Smooth muscle cell (in vitro differentiated cells): ENCODE results near the gene ANGPTL7. TPM values are rescaled to one million over a fixed set of nuclear protein-coding genes. Genes with fewer than 3 reads are reported as not detected.

Experiments
- DNase-seq: peaks from one replicate; lab custom pipeline; 2025; ENCODE audit not compliant: unreplicated experiment; lab: John Stamatoyannopoulos, UW
- H2AFZ ChIP-seq: fragments of 200-600 bp; sonication (generic); 2 replicates; pipeline ENCODE4 v1.6.0; 2016; ENCODE audit warnings: antibody characterized with exemption, low read depth, mild to moderate bottlenecking
- H3F3A ChIP-seq: fragments of 200-600 bp; sonication (generic); 2 replicates; pipeline ENCODE4 v1.6.0; 2017; ENCODE audit warnings: antibody characterized with exemption, low read depth
- H3K27ac ChIP-seq: fragments of 200-600 bp; sonication (generic); 2 replicates; pipeline ENCODE4 v1.5.1; 2016; ENCODE audit warnings: low read depth, mild to moderate bottlenecking
- H3K27me3 ChIP-seq: fragments of 200-600 bp; sonication (generic); 2 replicates; pipeline ENCODE4 v1.6.1; 2016; ENCODE audit warnings: low read depth, mild to moderate bottlenecking
- H3K36me3 ChIP-seq: fragments of 200-600 bp; sonication (generic); 2 replicates; pipeline ENCODE4 v1.5.1; 2016; ENCODE audit warnings: low read depth
- H3K4me1 ChIP-seq: fragments of 200-600 bp; sonication (generic); 2 replicates; pipeline ENCODE4 v1.5.1; 2016; ENCODE audit warnings: low read depth
- H3K4me2 ChIP-seq: fragments of 200-600 bp; sonication (generic); 2 replicates; pipeline ENCODE4 v1.6.0; 2016; ENCODE audit warnings: mild to moderate bottlenecking
- H3K4me3 ChIP-seq: fragments of 200-600 bp; sonication (generic); 2 replicates; pipeline ENCODE4 v1.5.1; 2016; ENCODE audit warnings: mild to moderate bottlenecking
- H3K79me2 ChIP-seq: fragments of 200-600 bp; sonication (generic); 2 replicates; pipeline ENCODE4 v1.6.0; 2016; ENCODE audit warnings: low read depth, mild to moderate bottlenecking
- H3K9ac ChIP-seq: fragments of 200-600 bp; sonication (generic); 2 replicates; pipeline ENCODE4 v1.6.0; 2016; ENCODE audit warnings: low read depth
- H3K9me3 ChIP-seq: fragments of 200-600 bp; sonication (generic); replicated peaks from 2 replicates; pipeline ENCODE4 v1.5.1; 2016; ENCODE audit warnings: low read depth
- H4K20me1 ChIP-seq: fragments of 200-600 bp; sonication (generic); 2 replicates; pipeline ENCODE4 v1.6.0; 2016; ENCODE audit warnings: low read depth
- CTCF ChIP-seq: fragments of 200-600 bp; sonication (generic); IDR thresholded peaks from 2 replicates; pipeline ENCODE4 v1.5.1; 2017; ENCODE audit warnings: borderline replicate concordance, mild to moderate bottlenecking, antibody characterized with exemption; ENCODE audit not compliant: insufficient read depth, poor library complexity, severe bottlenecking
- WGBS: methylation state at CpG from one replicate; pipeline ENCODE4 v1.1.7; 2016; ENCODE audit warnings: low lambda C conversion rate; 5-methylcytosine and 5-hydroxymethylcytosine counted together
- polyA plus RNA-seq: library from polyadenylated mRNA; unstranded; fragments of >200 nt; fragmentation: Nextera tagmentation; extraction: Ambion mirVana; gene quantifications from 2 replicates; pipeline ENCODE4 v1.2.1, GENCODE V29; 2016
- total RNA-seq: library from RNA; depleted of rRNA; stranded (reverse); fragments of >200 nt; gene quantifications from 2 replicates; pipeline ENCODE4 v1.2.3, GENCODE V29; 2014

Gene ANGPTL7
- total and polyA plus RNA-seq, 2 experiments from 2014 or later, result 0.31 TPM; not detected in 1

DNA sequence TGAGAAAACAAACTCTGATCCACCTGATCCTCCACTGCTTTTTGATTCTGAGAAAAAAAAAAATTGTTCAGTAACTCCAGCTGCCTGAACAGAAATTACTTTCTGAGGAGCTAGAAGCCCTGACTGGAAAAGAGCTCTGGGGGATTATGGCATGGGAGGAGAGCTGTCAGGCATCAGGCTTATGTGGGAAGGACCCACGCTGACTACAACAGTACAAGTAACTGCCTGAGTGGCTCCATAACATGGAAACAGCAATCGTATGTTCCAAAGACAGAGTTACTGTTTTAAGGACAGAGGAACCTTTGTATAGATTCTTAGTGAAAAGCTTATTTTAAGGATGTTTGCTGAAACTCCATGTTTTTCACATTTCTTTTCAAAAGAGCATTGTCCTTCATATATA is 1.2 kb upstream of the ANGPTL7 start:
- no peak for DNase-seq
- H3K36me3 ChIP-seq, result no peaks in the 10 kb centered on the region
- H3K4me3 ChIP-seq, result no peak overlapping the region
- 38% methylated on average over 2 of the region's 2 CpGs for WGBS
- H3K27ac ChIP-seq, result no peak overlapping the region
- H3K4me1 ChIP-seq, result no peaks in the 10 kb centered on the region
- H3K79me2 ChIP-seq, result no peaks in the 10 kb centered on the region
- H3K4me2 ChIP-seq, result no peak overlapping the region
- H3K9ac ChIP-seq, result no peak overlapping the region
- no peak overlapping the region for H2AFZ ChIP-seq
- H3K27me3 ChIP-seq, result no peaks in the 10 kb centered on the region
- no peaks in the 10 kb centered on the region for H3K9me3 ChIP-seq
- peaks cover 65% of the 10 kb centered on the region for H4K20me1 ChIP-seq
- no peak for TF ChIP-seq CTCF
- H3F3A ChIP-seq, result no peaks in the 10 kb centered on the region

DNA sequence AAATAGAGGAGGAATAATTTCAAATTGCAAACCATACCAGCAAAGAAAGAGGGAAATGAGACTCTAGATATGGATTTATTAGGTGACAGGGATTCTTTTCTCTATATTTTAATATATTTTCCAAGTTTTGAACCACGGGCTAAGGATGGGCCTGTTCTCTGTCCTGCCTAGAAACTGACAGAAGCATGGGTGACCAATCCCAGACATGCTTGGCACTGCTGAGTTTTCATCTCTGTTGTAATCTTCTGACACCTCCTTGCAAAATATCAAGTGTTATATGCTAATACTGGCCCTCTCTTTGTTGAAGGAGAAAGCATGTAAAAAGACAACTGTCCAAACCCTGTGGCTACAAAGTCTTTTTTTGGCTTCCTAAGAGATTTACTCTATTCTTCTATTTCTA is 774 bp upstream of the ANGPTL7 start:
- Histone ChIP-seq H3K36me3 (no peaks in the 10 kb centered on the region), H3K27me3 (no peaks in the 10 kb centered on the region), H3K79me2 (no peaks in the 10 kb centered on the region), H4K20me1 (peaks cover 65% of the 10 kb centered on the region), H3K9me3 (no peaks in the 10 kb centered on the region), H3K9ac (no peak overlapping the region), H2AFZ (no peak overlapping the region), H3K4me1 (no peaks in the 10 kb centered on the region), H3K4me2 (no peak overlapping the region), H3F3A (no peaks in the 10 kb centered on the region), H3K27ac (no peak overlapping the region), H3K4me3 (no peak overlapping the region)
- WGBS, result 88% methylated on average over 1 of the region's 1 CpG
- no peak for DNase-seq
- TF ChIP-seq CTCF, result no peak

- no peak for TF ChIP-seq CTCF
- H3K27ac ChIP-seq, result no peak overlapping the region
- DNase-seq, result no peak
- peaks cover 66% of the 10 kb centered on the region for H4K20me1 ChIP-seq
- no peaks in the 10 kb centered on the region for H3K27me3 ChIP-seq
- H3K9me3 ChIP-seq, result no peaks in the 10 kb centered on the region
- H2AFZ ChIP-seq, result no peak overlapping the region
- no peaks in the 10 kb centered on the region for H3K4me1 ChIP-seq
- H3K36me3 ChIP-seq, result peaks cover 8% of the 10 kb centered on the region
- H3K79me2 ChIP-seq, result no peaks in the 10 kb centered on the region
- no peak overlapping the region for H3K4me3 ChIP-seq
- no peak overlapping the region for H3K4me2 ChIP-seq
- H3F3A ChIP-seq, result no peaks in the 10 kb centered on the region
- no peak overlapping the region for H3K9ac ChIP-seq
- 97% methylated on average over 11 of the region's 11 CpGs for WGBS
These were observed 4.2 kb downstream of the ANGPTL7 start for GRCh38 chr1:11193376-11193775.

GRCh38 chr1:11194407-11195176 is 5.4 kb downstream of the ANGPTL7 start:
- Histone ChIP-seq H3K4me2 (no peak overlapping the region), H2AFZ (no peak overlapping the region), H3F3A (no peaks in the 10 kb centered on the region), H3K27ac (no peak overlapping the region), H3K9me3 (no peaks in the 10 kb centered on the region), H3K27me3 (no peaks in the 10 kb centered on the region), H4K20me1 (peaks cover 59% of the 10 kb centered on the region), H3K79me2 (no peaks in the 10 kb centered on the region), H3K4me1 (no peaks in the 10 kb centered on the region), H3K36me3 (peaks cover 16% of the 10 kb centered on the region), H3K4me3 (no peak overlapping the region), H3K9ac (no peak overlapping the region)
- DNase-seq, result no peak
- no peak for TF ChIP-seq CTCF
- 98% methylated on average over 14 of the region's 14 CpGs for WGBS
